ENCODE measurements around the gene PDZD4.

DNA sequence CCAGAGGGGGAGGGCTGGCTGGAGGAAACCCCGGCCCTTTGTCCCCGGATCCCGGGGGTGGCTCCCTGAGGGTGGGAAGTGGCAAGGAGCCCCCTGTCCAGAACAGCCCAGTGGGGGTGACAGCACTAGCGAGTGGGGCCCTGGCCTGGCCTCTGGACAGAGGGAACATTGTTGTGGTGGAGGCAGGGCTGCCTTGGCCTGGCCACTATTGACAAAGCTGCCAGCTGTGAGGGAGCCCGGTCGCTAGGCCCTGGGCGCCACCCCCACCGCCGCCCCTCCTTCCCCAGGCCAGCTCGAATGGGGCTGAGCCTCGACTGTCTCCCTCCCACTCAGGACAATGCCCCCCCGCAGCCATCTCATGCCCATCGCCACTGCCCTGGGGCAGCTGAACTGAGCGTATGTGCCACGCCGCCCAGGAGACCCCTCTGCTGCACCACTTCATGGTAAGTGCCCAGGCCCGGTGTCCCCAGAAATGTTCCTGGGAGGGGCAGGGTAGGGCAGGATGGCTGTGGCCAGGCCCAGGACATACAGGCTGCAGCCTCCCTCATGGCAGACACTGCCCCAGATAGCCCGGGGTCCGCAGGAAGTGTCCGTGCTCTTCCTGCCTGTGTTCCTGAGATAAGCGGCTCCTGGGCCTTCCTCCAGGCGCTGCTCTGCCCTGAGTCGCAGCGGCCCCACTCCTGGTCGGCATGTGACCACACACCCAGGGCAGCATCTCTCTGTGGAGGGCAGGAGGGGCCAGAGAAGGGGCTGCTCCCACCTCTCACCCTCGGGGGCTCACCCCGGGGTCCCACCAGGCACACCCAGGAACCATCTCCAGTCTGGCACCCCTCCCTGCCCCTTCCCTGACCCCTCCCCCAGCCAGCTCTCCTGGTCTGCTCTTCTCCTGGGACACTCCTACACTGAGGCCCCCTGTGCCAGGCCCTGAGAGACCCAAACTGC, 64.9 kb downstream of the PDZD4 start:
- TF ChIP-seq CTCF (IDR thresholded peaks at IDR 0.05; ENCODE audit: low read length) (no peak), EZH2 (IDR thresholded peaks at IDR 0.05; ENCODE audit: borderline replicate concordance, low read length) (no peak)
